ENCODE measurements around the gene THSD7A.

GRCh38 chr7:11754933-11755332 is 77.1 kb downstream of the THSD7A start:
- TF ChIP-seq CTCF (IDR thresholded peaks at IDR 0.05) (no peak), POLR2A (IDR thresholded peaks at IDR 0.05) (no peak)

Measured in tibial nerve (tissue), 3 donors.